Stimulated activated CD8-positive, alpha-beta memory T cell treated with anti-CD3 and anti-CD28 coated beads, Interleukin-2, amount 100 ng/mL, for 1 hour (primary cell): ENCODE data around the gene UNG.

ENCODE experiments used
- DNase-seq, 2 donors: peaks; one replicate each; pipeline ENCODE4 v3.0.0-alpha.2; 2020; ENCODE audit warnings: low read depth in 2 of 2

UNG gene

DNA sequence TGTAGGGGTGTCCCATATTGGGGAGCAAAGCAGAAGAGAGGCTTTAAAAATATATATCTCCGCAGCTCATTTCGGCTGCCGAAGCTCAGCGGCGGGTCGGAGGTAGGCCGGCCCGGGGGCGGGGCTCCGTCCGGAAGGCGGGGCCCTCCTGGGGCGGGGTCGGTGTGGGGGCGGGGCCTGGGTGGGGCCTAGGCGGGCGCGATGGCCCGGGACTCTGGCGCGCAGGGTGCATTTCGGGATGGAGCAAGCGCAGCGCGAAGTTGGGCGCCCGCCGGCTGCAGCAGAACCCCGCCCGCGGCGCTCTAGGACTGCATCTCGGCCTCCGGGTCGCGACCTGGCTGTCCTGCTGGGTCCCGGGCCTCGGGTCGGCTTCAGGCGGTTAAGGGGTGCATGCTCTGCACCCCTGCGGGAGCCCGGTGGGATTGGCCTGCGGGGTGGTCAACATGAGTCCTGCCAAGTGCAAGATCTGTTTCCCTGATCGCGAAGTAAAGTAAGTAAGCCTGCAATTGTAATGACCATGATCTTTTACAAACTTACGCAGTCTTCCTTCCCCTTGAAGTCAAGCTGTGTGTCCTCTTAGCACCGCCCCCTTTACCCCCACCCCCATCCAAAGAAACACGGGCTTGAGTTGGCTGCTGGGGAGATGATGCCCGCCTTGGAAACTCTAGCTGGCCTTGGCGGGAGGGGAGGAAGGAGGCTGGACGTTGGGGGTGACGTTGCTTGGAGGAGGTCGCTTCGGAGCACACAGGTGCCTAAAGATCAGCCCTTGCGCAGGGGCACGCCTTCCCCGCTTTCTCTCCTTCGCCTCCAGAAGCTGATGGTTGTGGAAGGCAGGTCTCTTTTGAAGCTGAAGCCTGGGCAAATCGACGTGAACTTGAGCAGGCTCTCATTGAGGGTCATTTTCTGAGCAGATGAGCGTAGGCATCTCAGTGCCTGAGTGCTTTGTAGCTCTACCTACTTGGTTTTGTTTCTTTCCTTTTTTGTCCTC is 57.3 kb downstream of the UNG start:
- DNase-seq = peak; percentile 63 to 69

DNA sequence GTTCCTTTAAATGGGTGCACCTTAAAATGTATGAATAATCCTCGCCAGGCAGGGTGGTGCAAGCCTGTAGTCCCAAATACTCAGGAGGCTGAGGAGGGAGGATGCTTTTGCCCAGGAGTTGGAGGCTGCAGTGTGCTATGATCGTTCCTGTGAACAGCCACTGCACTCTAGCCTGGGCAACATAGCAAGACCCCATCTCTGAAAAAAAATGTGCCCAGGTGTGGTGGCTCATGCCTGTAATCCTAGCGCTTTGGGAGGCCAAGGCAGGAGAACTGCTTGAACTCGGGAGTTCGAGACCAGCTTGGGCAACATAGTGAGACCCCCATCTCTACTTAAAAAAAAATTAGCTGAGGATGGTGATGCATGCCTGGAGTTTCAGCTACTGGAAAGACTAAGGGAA is 58.6 kb downstream of the UNG start:
- no peak for DNase-seq

DNA sequence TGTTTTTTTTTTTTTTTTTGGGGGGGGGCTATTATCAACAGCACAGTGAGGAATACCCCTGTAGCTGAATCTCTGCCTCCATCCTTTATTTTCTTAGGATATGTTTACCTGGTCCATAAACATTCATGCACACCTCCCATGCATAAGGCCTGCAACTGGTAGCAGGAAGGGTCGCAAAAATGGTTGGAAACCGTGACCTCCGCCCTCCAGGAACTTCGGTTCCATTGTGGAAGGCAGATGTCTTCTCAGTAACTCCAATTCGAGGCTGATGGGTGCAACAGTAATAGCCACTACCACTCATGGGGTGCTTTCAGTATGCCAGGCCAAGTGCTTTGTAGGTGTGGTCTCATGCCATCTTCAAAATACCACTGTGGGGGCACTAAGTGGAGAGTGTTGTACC is 59.2 kb downstream of the UNG start:
- no peak for DNase-seq

DNA sequence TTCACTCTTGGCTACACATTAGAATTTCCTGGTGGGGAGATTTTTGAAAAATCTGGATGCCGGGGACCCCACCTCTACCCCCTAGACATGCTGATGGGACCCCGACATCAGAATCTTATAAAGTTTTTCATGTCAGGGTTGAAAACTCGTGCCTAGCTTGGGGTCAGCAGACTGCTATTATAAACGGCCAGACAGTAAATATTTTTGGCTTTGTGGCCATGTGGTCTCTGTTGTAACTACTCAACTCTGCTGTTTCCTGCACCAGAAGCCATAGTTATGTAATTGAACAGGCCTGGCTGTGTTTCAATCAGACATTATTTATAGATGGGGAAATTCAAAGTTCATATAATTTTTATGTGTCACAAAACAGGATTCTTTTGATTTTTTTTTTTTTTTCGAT is 60.6 kb downstream of the UNG start:
- no peak for DNase-seq

DNA sequence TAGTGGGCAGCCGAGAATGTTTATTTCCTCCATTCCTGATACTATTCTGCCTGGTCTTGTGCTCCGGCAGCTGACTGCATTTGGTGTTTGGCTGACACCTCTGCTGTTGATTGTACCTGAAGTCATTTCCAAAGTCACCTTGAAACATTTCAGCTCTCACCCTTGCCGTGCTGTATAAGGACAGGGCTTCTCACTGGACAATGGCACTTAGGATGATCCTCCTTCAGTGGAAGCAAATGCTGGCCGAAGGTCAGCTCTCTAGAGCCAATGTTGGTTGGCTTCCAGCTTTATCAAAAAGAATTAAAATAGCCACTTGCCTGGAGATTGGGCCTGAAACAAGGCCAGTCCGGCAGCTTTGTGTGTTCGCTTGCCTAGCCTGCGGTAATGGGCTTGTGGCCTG is 63.0 kb downstream of the UNG start:
- DNase-seq = no peak
